Fibroblast of skin of left quadriceps (primary cell): Measurements from ENCODE around the gene SCUBE1.

Source experiments
- DNase-seq, 2 experiments: peaks; one replicate each; pipeline ENCODE4 v3.0.0-alpha.2; 2013; ENCODE audit warnings: low read depth in 2 of 2

The SCUBE1 gene

GRCh38 chr22:43257961-43258360 is 85.2 kb downstream of the SCUBE1 start:
- no peak for DNase-seq

GRCh38 chr22:43257549-43257948 is 85.6 kb downstream of the SCUBE1 start:
- no peak for DNase-seq

- DNase-seq = no peak
These were observed 86.1 kb downstream of the SCUBE1 start for GRCh38 chr22:43256976-43257545.

- no peak for DNase-seq
These were observed 86.6 kb downstream of the SCUBE1 start for GRCh38 chr22:43256569-43256968.

DNA sequence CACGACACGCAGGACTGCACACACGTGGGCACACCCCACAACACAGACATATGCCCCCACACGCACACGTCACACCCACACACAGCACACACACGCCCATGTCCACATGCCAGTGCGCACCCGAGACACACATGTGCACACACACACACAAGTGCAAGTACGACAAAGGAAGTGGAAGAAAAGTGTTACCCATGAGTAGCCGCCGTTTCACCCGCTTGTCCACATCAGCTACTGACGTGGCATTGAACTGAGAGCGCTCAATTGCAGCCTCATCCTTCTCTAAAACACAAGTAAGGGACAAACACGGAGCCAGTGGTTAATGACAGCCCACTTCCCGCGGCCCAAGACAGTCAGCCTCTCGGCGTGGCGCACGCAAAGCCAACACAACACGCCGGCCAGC is 87.9 kb downstream of the SCUBE1 start:
- DNase-seq = no peak

- no peak for DNase-seq
These were observed 89.3 kb downstream of the SCUBE1 start for GRCh38 chr22:43253839-43254238.

- DNase-seq = no peak
These were observed 90.9 kb downstream of the SCUBE1 start for GRCh38 chr22:43252319-43252718.

DNA sequence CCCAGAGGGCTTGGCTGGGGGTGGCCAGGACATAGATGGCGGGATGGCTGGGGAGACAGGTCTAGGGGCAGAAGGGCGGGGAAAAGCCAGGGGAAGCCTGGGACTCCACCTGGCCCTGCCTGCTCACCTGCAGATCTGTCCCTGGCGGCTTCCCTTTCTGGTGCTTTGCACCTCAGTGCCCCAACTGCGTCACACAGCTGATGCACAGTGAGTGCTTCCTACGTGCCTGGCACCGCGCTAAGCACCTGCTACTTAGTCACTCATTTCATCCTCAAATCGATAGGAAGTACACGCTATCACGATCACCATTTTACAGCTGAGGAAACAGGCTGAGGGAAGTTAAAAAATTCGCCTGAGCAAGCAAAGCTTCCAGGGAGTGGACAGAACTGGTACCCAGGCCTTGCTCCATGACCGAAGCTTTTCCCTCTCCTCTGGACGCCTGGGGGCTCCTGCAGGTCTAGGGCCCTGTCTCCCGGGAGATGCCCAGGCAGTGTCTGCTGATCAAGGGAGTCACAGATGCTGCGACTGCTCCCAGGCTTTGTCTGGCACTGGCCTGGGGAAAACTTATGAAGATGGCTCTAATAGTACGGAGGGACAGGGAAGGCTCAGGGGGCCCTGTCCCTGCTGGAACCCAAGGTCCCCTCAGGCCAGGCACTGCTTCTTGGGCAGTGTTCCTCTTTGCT is 93.2 kb downstream of the SCUBE1 start:
- DNase-seq = no peak

GRCh38 chr22:43247546-43248260 is 95.5 kb downstream of the SCUBE1 start:
- DNase-seq = no peak

GRCh38 chr22:43246188-43246587 is 97.0 kb downstream of the SCUBE1 start:
- no peak for DNase-seq

DNA sequence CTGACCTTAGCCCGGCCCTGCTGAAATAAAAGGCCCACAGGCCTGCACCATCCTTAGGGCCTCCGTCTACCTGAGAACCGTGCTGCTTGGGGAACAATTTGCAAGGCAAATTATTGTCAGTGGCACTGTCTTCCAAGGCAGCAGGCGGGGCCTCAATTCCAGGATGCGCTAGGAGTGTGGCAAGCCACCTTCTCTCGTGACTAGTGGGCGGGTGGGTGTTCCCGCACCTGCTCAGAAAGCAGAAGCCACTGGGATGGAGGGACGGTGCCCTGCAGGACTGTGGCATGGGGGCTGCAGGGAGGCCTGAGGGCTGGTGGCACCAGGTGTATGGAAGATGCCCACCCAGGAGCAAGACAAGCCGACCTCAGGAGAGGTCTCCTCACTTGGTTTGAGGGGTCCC is 97.5 kb downstream of the SCUBE1 start:
- no peak for DNase-seq

DNA sequence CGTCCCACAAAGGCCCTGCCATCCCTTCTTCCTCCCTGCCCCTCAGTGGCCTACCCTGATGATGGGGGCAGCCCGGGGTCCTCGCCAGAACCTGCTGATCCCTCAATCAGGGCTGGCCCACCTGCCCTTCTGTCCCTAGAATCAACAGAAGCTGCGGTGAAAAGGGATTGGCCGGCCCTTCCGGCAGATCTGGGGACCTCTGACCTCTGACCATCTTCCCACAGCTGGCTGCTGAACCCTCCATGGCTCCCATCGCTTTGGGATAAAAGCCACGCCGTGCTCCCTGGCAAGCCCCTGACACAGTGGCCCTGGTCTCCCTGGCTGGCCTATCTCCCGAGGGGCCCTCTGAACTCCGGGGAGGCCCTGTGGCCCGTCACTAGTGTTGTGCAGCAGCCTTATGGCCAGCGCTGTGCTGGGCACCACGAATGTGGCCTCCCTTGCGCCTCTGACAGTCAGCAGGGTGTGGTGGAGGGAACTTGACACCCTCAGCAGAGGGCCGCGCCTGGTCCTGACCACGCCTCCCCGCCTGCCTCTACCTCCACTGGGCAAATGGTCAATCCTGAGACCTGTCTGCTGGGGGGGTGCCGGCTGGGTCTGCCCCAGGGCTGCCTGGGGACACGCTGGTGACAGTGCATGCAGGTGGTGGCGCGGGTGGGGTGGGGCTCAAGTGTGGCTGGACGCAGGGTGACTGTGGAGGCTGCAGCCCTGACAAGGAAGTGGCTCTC is 98.2 kb downstream of the SCUBE1 start:
- DNase-seq = no peak

- no peak for DNase-seq
These were observed 98.8 kb downstream of the SCUBE1 start for GRCh38 chr22:43244402-43244801.

DNA sequence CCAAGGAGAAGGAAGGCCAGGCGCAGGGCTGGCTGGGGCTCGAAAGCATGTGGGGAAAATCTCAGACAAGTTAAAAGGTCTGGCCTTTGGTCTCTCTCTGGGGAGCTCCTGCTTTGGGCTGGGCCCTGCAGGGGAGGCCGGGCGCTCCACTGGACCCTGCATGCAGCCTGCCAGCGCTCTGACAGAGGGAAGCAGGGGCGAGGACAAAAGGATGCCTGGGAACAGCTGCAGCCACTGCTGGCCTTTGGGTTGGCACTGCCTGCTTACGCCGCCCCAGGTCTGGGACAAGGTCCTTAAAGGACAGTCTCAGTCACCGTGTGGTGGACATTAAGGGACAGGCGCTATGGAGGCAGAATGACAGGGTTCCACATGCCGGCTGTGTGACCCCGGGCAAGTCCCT is 99.8 kb downstream of the SCUBE1 start:
- DNase-seq = no peak

DNA sequence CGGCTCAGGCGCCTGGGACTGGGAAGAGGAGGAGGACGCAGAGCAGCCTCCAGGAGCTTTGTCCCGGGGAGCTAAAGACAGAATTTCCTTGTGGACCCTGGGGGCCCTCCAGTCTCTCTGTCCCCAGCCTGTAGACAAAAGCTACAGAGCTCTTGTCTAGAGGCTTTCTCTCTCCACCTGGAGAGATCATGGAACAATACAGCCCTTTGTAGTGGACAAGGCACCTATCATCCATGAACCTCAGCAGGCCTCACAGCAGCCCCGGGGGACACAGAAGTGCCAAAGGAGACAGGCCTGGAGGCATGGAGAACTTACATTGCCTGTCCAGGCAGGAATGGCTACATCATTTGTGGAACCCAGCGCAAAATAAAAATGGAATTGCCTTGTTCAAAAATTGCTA is 100.5 kb downstream of the SCUBE1 start:
- no peak for DNase-seq

DNA sequence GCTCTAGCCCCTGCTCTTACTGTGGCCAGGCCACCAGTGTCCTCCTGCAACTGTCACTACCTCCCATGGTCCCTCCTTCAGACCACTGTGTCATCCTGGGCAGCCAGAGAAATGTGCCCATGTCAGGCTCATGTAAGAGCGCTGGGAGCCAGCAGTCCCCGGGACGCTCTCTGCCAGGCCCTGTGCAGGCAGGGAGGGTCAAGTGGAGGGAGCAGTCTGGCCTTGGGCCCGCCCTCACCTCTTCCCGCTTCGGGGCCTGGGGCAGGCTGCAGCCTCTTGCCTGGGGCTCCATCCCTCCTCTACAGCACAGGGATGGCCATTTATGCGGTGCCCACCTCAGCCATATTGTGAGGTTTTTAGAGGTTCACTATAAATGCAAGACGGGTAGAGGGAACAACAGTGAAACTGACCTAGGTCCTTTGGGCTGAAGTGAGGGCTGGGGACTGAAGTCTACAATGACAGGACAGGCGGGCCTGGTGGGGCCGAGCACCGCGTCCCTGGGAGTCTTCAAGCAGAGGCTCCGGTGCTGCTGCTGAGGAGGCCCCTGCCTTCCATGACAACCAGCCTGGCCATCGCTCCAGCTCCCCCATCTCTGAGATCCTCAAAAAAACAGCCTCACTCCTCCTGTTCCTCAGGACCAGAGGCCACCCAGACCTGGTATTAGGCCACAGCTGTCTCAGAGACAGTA is 101.3 kb downstream of the SCUBE1 start:
- no peak for DNase-seq

GRCh38 chr22:43241138-43241597 is 102.0 kb downstream of the SCUBE1 start:
- DNase-seq = no peak

- no peak for DNase-seq
These were observed 102.6 kb downstream of the SCUBE1 start for GRCh38 chr22:43240614-43241013.

DNA sequence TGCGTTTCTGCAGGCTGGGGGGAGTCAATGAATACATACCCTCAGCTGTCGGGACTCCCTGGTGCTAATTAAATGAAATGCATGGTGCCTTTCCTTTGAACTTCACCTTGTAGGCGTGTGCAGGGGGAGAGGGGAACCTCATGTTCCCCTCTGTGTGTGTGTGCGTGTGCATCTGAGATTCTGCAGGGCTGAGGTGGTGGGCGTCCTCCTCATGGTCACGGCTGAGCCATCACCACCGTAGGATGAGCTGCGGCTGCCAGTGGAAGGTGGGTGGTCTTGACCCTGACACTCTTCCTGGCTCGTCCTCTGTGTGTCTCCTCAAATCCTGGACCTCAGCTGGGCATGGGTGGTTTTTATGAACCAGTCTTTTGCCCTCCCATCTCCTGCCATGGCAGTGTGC is 103.2 kb downstream of the SCUBE1 start:
- DNase-seq = no peak

DNA sequence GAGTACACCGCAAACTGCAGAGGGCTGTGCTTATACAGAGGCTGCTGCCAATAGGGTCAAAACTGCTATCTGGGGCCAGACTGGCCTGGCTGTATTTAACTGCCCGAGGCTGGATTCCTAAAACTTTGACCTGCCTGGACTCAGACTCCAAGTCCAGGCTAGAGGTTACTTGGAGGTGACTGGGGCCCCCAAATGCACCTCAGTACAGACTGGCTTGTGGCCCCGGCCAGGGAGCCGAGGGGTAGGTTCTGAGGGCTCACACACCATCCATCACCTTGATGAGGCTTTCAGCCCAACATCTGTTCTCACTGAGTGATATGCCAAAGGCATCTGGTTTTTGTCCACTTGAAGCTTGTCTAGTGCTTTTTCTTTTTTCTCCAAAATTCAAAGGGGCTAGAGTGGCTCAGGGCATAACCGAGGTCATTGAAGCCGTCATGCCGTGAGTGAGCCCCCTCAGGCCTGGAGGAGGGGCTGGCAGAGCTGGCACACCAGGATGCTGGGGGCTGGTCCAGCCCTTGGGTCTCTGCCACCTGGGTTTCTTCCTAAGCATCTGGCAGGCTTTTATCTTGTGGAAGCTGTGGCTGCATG is 103.9 kb downstream of the SCUBE1 start:
- no peak for DNase-seq

DNA sequence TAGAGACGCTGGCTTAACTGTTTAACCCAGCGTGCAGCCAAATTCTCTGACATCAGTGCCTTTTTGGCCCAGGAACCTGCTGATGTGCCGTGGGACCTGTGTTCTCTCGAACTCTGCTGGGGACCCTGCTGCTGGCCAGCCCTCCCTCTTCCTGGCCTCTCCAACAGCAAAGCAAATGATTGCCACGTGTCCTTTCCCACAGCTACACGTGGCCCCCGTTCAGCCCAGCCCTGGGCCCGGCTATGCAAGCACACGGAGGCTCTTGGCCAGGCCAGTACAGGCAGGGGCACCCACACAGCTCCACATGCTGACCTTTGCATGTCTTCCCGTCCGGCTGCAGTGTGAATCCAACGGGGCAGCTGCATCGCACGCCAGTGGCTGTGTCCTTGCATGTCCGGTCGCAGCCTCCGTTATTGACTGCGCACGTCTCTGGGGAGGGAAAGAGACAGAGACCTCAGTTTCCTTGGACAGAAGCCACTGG is 104.6 kb downstream of the SCUBE1 start:
- no peak for DNase-seq
